GM12878 (cell line): ENCODE results near the gene MAMDC4. TPM values are rescaled to one million over a fixed set of nuclear protein-coding genes. Genes with fewer than 3 reads are reported as not detected.
A peak's percentile ranks its signal among the peaks of the same experiment; 100 is the strongest.

Experiments
- BHLHE40 ChIP-seq, 2 experiments: fragments of 450-650 bp in 1 of 2; IDR thresholded peaks; 2 replicates each; pipeline ENCODE4 v1.6.1; 2011 to 2017; ENCODE audit warnings: low read depth in 2 of 2, borderline replicate concordance in 1 of 2, improper control_type of control experiment in 1 of 2, low read length in 1 of 2, mild to moderate bottlenecking in 1 of 2
- CEBPZ ChIP-seq: fragments of 150-350 bp; IDR thresholded peaks from 2 replicates; pipeline ENCODE4 v1.6.1; 2016; ENCODE audit warnings: low read depth, low read length
- CHD1 ChIP-seq: IDR thresholded peaks from 2 replicates; pipeline ENCODE4 v1.6.1; 2012; ENCODE audit warnings: low read depth, low read length, improper control_type of control experiment
- DPF2 ChIP-seq: fragments of 450-650 bp; IDR thresholded peaks from 2 replicates; pipeline ENCODE4 v1.6.1; 2017; ENCODE audit warnings: mild to moderate bottlenecking
- EED ChIP-seq: sonication (generic); IDR thresholded peaks from 2 replicates; pipeline ENCODE4 v1.6.1; 2016; ENCODE audit warnings: antibody characterized with exemption, low read depth
- EP300 ChIP-seq, 2 experiments: fragments of 150-350 bp in 1 of 2; IDR thresholded peaks; 2 replicates each; pipeline ENCODE4 v1.6.1; 2011 to 2012; ENCODE audit warnings: low read depth in 2 of 2, low read length in 2 of 2, borderline replicate concordance in 1 of 2, improper control_type of control experiment in 1 of 2, inconsistent platforms in 1 of 2; ENCODE audit not compliant: control insufficient read depth in 1 of 2
- HDAC6 ChIP-seq: fragments of 200-600 bp; sonication (generic); IDR thresholded peaks from one replicate; pipeline ENCODE4 v1.8.0; 2017; ENCODE audit warnings: antibody characterized with exemption; ENCODE audit not compliant: unreplicated experiment
- IKZF1 ChIP-seq: fragments of 450-650 bp; conservative IDR thresholded peaks from 2 replicates; pipeline ENCODE4 v1.6.1; 2017; ENCODE audit warnings: antibody characterized with exemption, mild to moderate bottlenecking
- IKZF2 ChIP-seq, 2 experiments: fragments of 450-650 bp; IDR thresholded peaks; 2 replicates each; pipeline ENCODE4 v1.6.1; 2017; ENCODE audit warnings: mild to moderate bottlenecking in 2 of 2, moderate library complexity in 2 of 2
- LARP7 ChIP-seq: fragments of 450-650 bp; IDR thresholded peaks from 2 replicates; pipeline ENCODE4 v1.6.1; 2017; ENCODE audit warnings: mild to moderate bottlenecking
- MAX ChIP-seq: IDR thresholded peaks from 2 replicates; pipeline ENCODE4 v1.6.1; 2012; ENCODE audit warnings: low read depth, low read length, improper control_type of control experiment
- MEF2B ChIP-seq: fragments of 450-650 bp; IDR thresholded peaks from 2 replicates; pipeline ENCODE4 v1.6.1; 2018; ENCODE audit warnings: mild to moderate bottlenecking, moderate library complexity; ENCODE audit not compliant: partially characterized antibody, poor library complexity, severe bottlenecking
- MTA2 ChIP-seq: fragments of 450-650 bp; IDR thresholded peaks from 2 replicates; pipeline ENCODE4 v1.6.1; 2016; ENCODE audit warnings: low read depth, mild to moderate bottlenecking, moderate library complexity
- MTA3 ChIP-seq: IDR thresholded peaks from 2 replicates; pipeline ENCODE4 v1.6.1; 2012; ENCODE audit warnings: low read length, inconsistent platforms, borderline replicate concordance
- NBN ChIP-seq: fragments of 450-650 bp; IDR thresholded peaks from 2 replicates; pipeline ENCODE4 v1.6.1; 2016
- NFIC ChIP-seq: IDR thresholded peaks from 2 replicates; pipeline ENCODE4 v1.6.1; 2012; ENCODE audit warnings: low read depth, mild to moderate bottlenecking, inconsistent platforms, low read length, moderate library complexity
- NR2C1 ChIP-seq: fragments of 450-650 bp; IDR thresholded peaks from 2 replicates; pipeline ENCODE4 v1.6.1; 2017; ENCODE audit warnings: antibody characterized with exemption, mild to moderate bottlenecking, moderate library complexity
- PML ChIP-seq: IDR thresholded peaks from 2 replicates; pipeline ENCODE4 v1.6.1; 2012; ENCODE audit warnings: low read length, inconsistent platforms
- RAD21 ChIP-seq: IDR thresholded peaks from 2 replicates; pipeline ENCODE4 v1.6.1; 2011; ENCODE audit warnings: mild to moderate bottlenecking, low read depth, low read length, moderate library complexity; ENCODE audit not compliant: insufficient read depth
- RAD51 ChIP-seq: fragments of 450-650 bp; IDR thresholded peaks from 2 replicates; pipeline ENCODE4 v1.6.1; 2016; ENCODE audit warnings: moderate library complexity, mild to moderate bottlenecking, inconsistent platforms
- RCOR1 ChIP-seq: conservative IDR thresholded peaks from 2 replicates; pipeline ENCODE4 v1.6.1; 2012; ENCODE audit warnings: low read depth, low read length, improper control_type of control experiment
- RELB ChIP-seq: fragments of 450-650 bp; IDR thresholded peaks from 2 replicates; pipeline ENCODE4 v1.6.1; 2017; ENCODE audit warnings: low read depth, mild to moderate bottlenecking, moderate library complexity
- RFX5 ChIP-seq: IDR thresholded peaks from 2 replicates; pipeline ENCODE4 v1.6.1; 2011; ENCODE audit warnings: low read depth, low read length, improper control_type of control experiment
- SIN3A ChIP-seq: IDR thresholded peaks from 2 replicates; pipeline ENCODE4 v1.6.1; 2012; ENCODE audit warnings: low read depth, low read length, improper control_type of control experiment
- SMAD1 ChIP-seq: fragments of 450-650 bp; IDR thresholded peaks from 2 replicates; pipeline ENCODE4 v1.6.1; 2018; ENCODE audit warnings: mild to moderate bottlenecking, low read depth; ENCODE audit not compliant: partially characterized antibody
- SMARCA5 ChIP-seq: fragments of 450-650 bp; IDR thresholded peaks from 2 replicates; pipeline ENCODE4 v1.6.1; 2017; ENCODE audit warnings: mild to moderate bottlenecking
- SRF ChIP-seq, 2 experiments: IDR thresholded peaks; 2 replicates each; pipeline ENCODE4 v1.6.1; 2011; ENCODE audit warnings: low read depth in 2 of 2, low read length in 2 of 2, mild to moderate bottlenecking in 1 of 2, moderate library complexity in 1 of 2
- TARDBP ChIP-seq: IDR thresholded peaks from 2 replicates; pipeline ENCODE4 v1.6.1; 2016; ENCODE audit warnings: borderline replicate concordance
- YY1 ChIP-seq: IDR thresholded peaks from 2 replicates; pipeline ENCODE4 v1.6.1; 2011; ENCODE audit warnings: low read depth, mild to moderate bottlenecking, low read length
- polyA plus RNA-seq, 11 experiments: library from polyadenylated mRNA; depleted of rRNA in 4 of 11; unstranded in 6 of 11; stranded (reverse) in 5 of 11; fragments of >200 nt; fragmentation: Nextera tagmentation in 4 of 11; fragmentation: Illumina TruSeq in 1 of 11; extraction: Ambion mirVana in 4 of 11; extraction: Trizol in 1 of 11; gene quantifications; 1 replicate in 1 of 11; 2 replicates in 10 of 11; pipeline versions ENCODE4 v1.2.1 to v1.2.3, GENCODE V29; 2011 to 2016; ENCODE audit warnings: inconsistent platforms in 2 of 11, missing spikeins in 2 of 11, low read depth in 1 of 11
- total RNA-seq, 4 experiments: library from RNA; depleted of rRNA in 3 of 4; stranded (reverse); fragments of >200 nt in 3 of 4; fragmentation: Illumina TruSeq in 1 of 4; extraction: Trizol in 1 of 4; gene quantifications; 2 replicates each; pipeline versions ENCODE4 v1.2.1 to v1.2.3, GENCODE V29; 2013 to 2021

The MAMDC4 gene
- total and polyA plus RNA-seq, 10 of the 15 experiments (the other 5 are each of a cell fraction or from before 2014, with no cell fraction given): 0.22 to 5.7 (median 2.4) TPM; not detected in 1

GRCh38 chr9:136902259-136902821 is 50.2 kb downstream of the MAMDC4 start (continued):
- TF ChIP-seq SRF (IDR thresholded peaks at IDR 0.05; ENCODE audit: low read depth in 2 of 2, low read length in 2 of 2): 0 out of 4 replicates have a peak, but pooled peaks of 1 of the 2 experiments have one; percentile 25
- peak; percentile 73 to 76; a peak in 3 of 4 replicates for TF ChIP-seq EP300 (IDR thresholded peaks at IDR 0.05; ENCODE audit: borderline replicate concordance in 1 of 2, control insufficient read depth in 1 of 2, low read depth in 2 of 2, low read length in 2 of 2)
- TF ChIP-seq CHD1: no peak
- peak; percentile 96 for TF ChIP-seq MAX
- TF ChIP-seq YY1: no peak
- TF ChIP-seq RAD21: no peak
- peak; percentile 83 for TF ChIP-seq RAD51
- TF ChIP-seq TARDBP: no peak
- TF ChIP-seq SMARCA5: no peak
- no peak for TF ChIP-seq SMAD1
- TF ChIP-seq RCOR1: no peak; the same call in 1 of the 2 replicates
- no peak for TF ChIP-seq RFX5
- peak; percentile 49; the same call in 1 of the 2 replicates for TF ChIP-seq PML
- no peak; the same call in none of the 2 replicates for TF ChIP-seq LARP7
- TF ChIP-seq MTA3: no peak; the same call in 1 of the 2 replicates
- no peak; the same call in 1 of the 2 replicates for TF ChIP-seq EED
- peak; percentile 99 for TF ChIP-seq RELB
- 0 out of 2 replicates have a peak, but pooled peaks have one; percentile 50 for TF ChIP-seq SIN3A
- TF ChIP-seq HDAC6: no peak
- no peak for TF ChIP-seq MTA2
- peak; percentile 88 for TF ChIP-seq DPF2
- TF ChIP-seq IKZF2 (IDR thresholded peaks at IDR 0.05): peak in 1 of 2 experiments; percentile 19; a peak in 2 of 4 replicates
- TF ChIP-seq NR2C1: no peak
- TF ChIP-seq NBN: 0 out of 2 replicates have a peak, but pooled peaks have one; percentile 62
- no peak for TF ChIP-seq NFIC
- TF ChIP-seq IKZF1: peak; percentile 67
- peak; percentile 41 to 66; a peak in 2 of 4 replicates for TF ChIP-seq BHLHE40 (IDR thresholded peaks at IDR 0.05; ENCODE audit: borderline replicate concordance in 1 of 2, low read depth in 2 of 2, low read length in 1 of 2)
- TF ChIP-seq MEF2B: peak; percentile 60
- no peak for TF ChIP-seq CEBPZ
